GM12873 (cell line): ENCODE results near the gene GIT2.

Experiments
- TF ChIP-seq, protein P1 (sequence below): IDR thresholded peaks from 2 replicates; pipeline ENCODE4 v1.5.1; 2012; ENCODE audit warnings: low read depth, mild to moderate bottlenecking, moderate library complexity, low read length, control low read depth; ENCODE audit not compliant: insufficient read depth; ENCODE audit errors: missing control alignments

Gene GIT2

DNA sequence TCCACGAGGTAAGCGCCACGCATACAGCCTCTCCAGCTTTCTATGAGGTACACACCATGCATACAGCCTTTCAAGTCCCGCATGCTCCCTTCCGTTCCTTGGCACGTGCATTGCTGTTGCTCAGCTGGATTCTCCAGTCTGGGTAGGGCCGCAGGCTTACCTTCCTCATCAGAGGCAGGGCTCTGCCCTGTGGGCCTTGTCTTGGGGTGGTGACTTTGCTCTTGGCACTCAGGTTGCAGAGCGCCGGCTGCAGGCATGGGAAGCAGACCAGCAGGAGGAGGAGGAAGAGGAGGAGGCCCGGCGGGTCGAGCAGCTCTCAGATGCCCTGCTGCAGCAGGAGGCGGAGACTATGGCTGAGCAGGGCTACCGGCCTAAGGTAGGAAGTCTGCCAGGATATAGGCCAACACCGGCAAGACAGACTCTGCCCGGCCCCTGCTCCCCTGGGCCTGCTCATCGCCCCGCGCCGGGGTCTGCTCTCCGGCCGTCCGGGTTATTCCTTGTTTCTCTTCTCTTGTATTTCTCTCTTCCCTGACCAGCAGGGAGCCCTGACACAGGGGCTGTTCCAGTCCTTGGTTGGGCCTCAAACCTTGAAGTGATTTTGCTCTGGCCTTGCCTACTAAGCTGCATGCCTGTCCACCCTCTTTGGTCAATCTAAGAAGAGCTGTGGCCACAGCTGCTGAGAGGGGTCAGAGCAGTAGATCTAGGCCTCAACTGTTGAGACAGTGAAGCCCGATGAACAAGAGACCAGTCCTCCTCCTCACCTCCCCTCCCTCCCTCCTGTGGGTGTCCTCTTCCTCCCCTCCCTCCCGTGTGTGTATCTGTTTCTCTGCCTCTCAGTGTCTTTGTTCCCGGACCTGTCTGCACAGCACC, 80.8 kb downstream of the GIT2 start:
- TF ChIP-seq, protein P1, sequence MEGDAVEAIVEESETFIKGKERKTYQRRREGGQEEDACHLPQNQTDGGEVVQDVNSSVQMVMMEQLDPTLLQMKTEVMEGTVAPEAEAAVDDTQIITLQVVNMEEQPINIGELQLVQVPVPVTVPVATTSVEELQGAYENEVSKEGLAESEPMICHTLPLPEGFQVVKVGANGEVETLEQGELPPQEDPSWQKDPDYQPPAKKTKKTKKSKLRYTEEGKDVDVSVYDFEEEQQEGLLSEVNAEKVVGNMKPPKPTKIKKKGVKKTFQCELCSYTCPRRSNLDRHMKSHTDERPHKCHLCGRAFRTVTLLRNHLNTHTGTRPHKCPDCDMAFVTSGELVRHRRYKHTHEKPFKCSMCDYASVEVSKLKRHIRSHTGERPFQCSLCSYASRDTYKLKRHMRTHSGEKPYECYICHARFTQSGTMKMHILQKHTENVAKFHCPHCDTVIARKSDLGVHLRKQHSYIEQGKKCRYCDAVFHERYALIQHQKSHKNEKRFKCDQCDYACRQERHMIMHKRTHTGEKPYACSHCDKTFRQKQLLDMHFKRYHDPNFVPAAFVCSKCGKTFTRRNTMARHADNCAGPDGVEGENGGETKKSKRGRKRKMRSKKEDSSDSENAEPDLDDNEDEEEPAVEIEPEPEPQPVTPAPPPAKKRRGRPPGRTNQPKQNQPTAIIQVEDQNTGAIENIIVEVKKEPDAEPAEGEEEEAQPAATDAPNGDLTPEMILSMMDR = no peak

- TF ChIP-seq, protein P1 = no peak
These were observed 81.7 kb downstream of the GIT2 start for GRCh38 chr12:109914461-109914860.

- TF ChIP-seq, protein P1 = no peak
These were observed 83.3 kb downstream of the GIT2 start for GRCh38 chr12:109912855-109913321.

- TF ChIP-seq, protein P1 = peak; percentile 50
These were observed 85.2 kb downstream of the GIT2 start for GRCh38 chr12:109910969-109911348.

- TF ChIP-seq, protein P1 = no peak
These were observed 85.8 kb downstream of the GIT2 start for GRCh38 chr12:109910254-109910968.

- TF ChIP-seq, protein P1 = no peak
These were observed 90.9 kb downstream of the GIT2 start for GRCh38 chr12:109905301-109905700.

- TF ChIP-seq, protein P1 = no peak
These were observed 93.2 kb downstream of the GIT2 start for GRCh38 chr12:109902891-109903418.
